Measurements from ENCODE around the gene TPCN2.

GRCh38 chr11:69085490-69086095, 36.9 kb downstream of the TPCN2 start:
- TF ChIP-seq CTCF (IDR thresholded peaks at IDR 0.05): no peak
- no peak for TF ChIP-seq POLR2A (IDR thresholded peaks at IDR 0.05)
